T-helper 1 cell (primary cell): Measurements from ENCODE around the gene AKAP6.

Source experiments
- DNase-seq, 5 donors: peaks; one replicate each; pipeline ENCODE4 v3.0.0-alpha.2; 2012 to 2020

Gene AKAP6

DNA sequence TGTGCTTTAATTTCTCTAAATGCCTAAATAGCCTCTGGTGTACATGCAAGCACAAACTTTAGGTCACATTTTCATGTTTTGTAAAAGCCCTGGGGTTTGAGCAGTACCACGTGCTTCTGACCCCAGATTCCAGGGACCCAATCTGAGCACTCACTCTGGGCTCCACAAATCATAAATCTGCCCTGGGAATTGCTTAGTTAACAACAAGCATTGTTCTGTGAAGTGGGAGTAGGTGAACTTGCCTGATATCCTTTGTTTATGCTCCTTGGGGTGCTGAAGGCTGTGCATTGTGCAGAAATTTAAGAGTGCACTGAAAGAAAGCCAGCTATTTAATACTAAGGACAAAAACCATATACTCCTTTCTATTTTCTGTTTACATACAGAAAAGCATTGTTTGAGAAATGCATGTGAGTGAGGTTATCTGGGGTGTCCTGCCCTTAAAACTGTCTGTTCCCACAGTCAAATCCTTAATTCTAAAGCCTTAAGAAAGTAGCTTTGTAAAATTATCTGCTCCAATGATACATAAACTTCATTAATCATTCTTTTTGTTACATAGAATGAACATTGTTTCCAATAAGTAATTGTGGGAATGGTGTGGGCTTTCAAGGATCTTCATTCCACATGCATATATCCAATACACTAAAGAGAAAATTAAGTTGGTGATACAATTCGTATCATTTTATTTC lies 351.0 kb downstream of the AKAP6 start:
- DNase-seq: no peak

DNA sequence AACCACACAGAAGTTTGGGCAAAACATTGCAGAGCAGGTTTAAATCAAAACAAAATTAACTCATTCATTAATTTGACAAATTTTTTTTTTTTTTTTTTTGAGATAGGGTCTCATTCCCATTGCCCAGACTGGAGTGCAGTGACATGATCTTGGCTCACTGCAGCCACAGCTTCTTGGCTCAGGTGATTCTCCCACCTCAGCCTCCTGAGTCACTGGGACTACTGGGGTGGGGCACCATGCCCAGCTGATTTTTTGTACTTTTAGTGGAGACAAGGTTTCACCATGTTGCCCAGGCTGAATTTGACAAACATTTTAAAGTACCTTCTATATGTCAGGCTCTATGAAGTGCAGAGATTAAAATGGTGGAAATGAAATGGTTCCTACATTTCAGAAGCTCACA lies 352.5 kb downstream of the AKAP6 start:
- no peak for DNase-seq

DNA sequence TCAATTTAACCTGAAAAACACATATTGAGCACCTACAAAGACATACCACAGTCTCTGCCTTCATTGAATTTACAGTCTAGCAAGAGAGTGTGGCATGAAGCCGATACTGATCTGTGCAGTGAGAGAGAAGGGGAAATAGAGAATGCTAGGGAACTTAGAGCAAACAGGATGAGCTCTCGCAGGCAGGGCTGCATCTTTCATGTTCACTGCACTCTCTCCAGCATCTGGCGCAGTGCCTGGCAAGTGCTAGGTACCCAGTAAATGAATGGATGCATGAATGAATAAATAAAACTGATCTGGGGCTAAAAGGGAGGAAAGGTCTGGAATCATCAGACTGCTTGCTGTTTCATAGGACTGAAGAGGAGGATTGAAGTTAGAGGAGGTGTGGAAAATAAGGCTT lies 353.1 kb downstream of the AKAP6 start:
- no peak for DNase-seq

DNA sequence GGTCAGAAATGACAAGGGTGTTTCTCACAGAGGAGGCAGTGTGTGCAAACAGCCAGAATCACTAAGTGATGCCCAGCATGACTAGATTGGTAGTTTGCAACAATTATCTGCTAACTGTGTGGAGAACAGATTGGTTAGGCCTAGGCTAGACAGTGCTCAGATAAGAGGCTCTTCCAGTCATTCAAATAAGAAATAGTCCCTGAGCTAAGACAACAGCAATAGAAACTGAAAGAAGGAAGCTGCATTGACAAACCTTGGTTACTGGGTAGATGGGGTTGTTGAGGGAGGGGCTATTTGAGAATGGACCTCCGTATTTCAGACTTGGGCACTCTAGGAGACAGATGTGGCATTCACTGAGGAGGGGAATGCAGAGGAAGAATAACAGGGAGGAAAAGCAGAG lies 354.6 kb downstream of the AKAP6 start:
- no peak for DNase-seq

DNA sequence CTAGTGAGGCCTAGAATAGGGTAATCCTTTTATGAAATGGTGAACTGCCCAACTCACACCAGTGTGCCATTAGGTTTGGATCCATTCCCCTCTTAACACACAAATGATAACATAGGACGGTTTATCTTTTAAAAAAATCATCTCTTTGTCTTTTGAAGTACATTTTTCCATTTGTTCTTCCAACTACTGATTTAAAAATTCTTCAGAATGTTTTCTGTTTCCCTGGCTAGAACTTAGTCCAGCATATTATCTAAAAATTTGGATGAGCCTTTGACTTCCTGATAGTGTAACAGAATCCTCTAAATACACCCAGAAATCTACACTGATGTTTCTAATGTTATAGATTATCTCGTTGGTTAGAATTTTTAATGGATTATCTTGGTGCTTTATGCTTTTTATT lies 359.8 kb downstream of the AKAP6 start:
- no peak for DNase-seq

DNA sequence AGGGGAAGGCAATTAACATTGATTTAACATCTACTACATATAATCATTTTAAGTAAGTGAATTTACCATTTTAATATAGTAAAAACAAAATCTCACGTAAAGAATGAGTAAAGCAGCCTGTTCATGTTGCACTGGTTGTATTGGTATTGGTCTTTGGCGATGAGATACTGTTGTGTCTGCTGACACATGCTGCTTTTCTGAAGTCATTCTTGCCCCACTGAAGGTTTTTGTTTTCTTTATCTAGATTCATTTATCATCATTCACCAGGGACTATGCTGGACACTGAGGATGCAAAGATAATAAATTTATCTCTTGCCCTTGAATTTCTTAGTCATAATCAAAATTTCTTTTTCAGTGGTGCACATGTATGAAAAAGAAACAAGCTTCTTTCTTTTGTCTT lies 363.3 kb downstream of the AKAP6 start:
- no peak for DNase-seq

DNA sequence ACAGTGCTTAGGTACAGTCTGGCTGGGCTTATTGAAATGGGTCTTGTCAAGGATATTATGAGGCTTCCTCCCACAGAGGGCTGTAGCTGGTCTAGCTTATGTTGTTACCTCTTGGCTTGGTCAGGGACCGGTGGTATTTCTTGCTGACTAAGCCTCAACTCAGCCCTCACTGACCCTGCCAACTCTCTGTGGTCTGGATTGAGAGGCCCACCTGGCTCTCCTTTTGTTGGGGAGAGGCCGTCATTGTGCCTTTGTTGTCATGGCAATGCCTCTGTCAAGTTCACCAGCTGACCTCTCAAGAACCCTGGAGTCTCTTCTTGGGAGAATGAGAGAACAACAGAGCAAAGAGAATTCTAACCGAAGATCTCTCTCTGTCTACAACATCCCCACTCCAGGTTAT lies 364.0 kb downstream of the AKAP6 start:
- DNase-seq: no peak

DNA sequence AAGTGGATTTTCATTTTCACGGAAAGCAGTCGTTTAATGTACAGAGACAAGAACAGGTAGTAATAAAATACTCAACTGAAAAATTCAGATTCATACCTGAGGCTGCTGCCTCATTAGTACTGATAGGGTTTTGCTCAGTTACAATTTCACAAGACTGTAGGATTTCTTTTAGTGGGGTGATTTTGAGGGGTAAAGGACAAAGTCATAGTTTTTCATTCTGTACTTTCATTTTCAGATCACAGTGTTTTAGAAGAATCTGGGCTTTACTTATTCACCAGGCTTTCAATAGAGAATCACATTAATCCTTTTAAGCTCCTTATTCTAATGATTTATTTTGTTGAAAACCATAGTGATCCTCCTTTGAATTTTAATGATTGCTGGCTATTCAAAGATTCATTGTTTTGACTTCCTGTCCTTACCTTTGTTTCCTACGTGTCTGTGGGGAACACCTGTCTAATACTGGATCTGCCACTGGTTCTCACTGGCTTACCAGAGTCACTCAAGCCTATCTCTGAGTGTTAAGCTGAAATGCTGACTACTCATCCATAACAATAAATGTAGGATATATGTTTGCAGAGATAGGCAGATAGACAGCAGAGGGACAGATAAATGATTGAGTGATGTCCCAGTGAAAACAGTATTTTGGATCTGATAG lies 365.8 kb downstream of the AKAP6 start:
- no peak for DNase-seq

DNA sequence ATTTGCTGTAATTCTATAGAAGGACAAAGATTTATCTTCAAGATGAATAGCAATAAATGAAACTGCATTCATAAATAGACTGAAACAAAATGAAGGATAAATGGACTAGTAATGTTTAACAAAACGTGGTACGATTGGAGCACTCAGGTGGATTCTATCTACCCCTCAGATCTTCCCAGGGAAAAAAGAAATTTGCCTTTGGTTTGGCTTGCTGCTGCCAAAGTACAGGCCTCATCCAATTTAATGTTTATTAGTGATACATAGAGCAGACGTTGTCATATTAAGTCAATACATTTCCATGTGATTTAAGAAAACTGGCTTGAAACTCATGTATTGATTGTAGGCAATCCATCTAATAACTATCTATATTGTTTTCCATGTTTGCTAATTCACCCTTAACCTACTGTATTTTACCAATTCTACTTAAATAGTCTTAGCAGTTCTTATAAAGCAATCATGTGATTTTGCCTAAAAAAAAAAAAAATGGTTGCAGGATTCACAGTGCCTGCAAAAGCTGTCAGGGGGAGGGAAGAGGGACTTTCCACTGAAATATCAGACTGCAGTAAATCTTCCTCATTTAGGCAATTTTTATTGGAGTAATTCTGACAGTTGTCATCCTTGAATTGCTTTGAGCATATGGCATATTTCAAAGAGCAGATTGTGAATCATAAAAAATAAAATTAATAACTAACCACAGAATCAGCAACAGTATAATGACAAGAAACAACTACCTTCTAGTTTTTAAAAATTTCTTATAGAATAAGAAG lies 367.4 kb downstream of the AKAP6 start:
- DNase-seq: no peak

DNA sequence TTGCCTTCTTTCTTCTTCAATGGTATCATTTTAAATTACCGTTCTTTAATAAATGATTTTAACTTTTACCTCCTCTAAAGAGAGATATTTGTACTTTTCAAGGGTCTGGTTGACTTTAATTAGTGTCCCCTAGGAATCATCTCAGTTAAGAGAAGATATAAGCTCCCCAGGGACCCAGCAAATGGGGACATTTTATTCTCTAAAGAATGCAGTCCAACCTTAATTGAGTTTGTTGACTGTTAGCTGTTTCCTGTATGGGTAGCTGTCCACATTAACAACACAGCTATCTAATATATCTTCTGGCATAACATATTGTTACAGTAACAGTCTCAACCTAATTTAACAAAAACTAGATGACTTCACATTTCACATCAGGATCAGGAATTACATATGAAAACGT lies 368.0 kb downstream of the AKAP6 start:
- DNase-seq: no peak

DNA sequence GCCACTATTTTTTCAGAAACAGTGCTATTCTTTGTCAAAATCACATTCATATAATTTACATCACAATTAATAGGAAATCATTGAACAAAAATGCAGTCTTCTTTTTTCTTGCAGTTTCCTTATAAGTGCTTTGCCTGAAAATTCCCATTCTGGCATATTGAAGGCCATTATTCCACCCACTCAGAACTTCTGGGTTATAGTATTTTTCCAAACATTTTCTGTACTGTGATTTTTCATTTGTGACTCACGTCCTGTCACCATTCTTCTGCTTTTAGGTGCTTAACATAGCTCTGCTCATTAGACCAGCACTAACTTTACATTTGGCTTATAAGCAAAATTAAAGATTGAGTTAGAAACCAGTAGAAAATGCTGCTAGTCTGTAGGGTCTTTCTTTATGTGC lies 368.6 kb downstream of the AKAP6 start:
- no peak for DNase-seq

DNA sequence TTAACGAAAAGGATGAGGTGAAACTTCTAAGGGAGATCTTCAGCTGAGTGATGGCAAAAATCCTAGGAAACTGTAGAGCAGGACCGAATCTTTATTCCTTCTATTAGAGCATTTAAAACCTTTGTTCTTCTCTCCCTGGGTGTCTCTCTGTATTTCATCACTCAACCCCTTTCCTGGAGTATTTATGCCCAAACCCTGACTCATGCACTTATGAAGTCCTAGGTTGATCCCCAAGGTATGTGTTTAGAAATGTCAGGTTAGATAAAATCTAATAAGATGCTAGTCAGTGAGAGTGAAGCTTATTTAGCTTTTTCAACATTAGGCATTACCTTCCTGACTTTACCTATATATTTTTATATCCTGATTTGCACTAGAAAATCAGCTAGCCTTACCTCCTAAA lies 369.7 kb downstream of the AKAP6 start:
- DNase-seq: no peak

DNA sequence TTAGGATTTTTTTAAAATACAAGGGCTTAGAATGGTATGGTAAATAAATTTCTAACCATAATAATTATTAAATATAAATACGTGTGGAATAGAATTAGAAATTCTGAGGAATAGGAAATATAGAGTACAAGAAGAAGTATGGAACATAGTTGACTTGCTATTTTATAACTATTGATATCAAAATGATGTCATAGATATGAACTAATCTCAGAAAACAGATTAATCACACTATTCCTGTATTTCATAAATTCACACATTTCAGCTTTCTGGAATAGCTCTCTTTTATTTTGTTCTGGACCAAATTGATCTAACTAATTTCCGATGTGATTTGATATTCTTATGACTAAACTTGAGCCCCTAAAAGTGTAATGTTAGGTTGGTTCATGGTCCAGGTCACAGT lies 372.4 kb downstream of the AKAP6 start:
- DNase-seq: no peak

DNA sequence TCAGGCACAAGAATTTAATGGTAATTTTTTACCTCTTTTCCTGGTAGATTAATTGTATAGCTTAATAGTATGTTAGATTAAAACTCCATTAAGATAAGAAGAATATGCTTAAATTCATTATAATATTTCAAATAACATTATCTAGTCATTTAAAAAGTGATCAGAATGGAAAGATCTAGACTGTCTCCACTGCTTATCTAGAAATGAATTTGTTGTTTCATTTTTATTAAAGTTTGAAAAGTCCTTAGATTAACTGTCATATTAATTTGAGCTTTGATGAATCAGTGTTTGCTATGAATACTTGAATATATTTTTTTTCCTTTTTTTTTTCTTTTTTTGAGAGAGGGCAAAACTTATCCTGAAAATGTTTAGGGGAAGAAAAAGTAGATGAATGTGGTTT lies 373.0 kb downstream of the AKAP6 start:
- no peak for DNase-seq

DNA sequence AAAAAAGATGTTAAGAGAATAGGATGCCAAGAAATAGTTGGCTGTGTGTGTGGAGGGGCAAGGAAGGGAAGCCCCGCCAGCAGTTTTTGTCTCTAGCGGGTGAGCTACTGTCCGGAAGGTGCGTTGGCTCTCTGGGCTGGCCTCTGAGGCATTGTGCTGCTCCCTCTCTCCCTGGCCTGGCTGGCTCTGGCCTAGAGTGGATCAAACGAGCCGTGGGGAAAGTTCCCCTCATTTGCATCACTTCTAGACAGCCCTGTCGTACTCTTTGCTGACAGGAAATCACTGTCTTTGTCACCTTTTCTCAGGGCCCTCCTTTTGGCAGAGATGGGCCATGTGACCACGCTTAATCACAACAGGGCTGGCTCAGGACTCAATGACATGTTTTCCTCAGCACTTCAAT lies 373.5 kb downstream of the AKAP6 start:
- DNase-seq: peak in 1 of 5 donors; percentile 5

DNA sequence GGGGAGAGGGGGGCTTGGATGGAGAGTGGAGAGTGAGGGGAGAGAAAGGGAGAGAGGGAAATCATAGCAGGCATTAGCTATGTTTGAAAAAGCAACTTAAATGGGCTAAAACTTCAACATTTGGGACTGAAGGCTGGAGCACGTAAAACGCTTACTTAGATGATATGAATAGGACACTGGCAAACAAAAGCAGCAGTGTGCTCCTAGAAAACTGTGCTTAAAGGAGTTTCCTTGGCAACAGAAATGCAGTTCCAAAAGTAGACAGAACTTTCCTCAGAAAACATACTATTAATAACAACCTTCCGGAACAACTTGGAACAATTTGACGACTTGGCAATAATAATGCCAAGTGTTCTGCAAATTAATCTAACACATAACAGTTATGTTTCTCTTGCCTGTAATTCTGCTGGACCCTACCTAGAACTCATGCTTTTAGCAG lies 374.1 kb downstream of the AKAP6 start:
- no peak for DNase-seq

DNA sequence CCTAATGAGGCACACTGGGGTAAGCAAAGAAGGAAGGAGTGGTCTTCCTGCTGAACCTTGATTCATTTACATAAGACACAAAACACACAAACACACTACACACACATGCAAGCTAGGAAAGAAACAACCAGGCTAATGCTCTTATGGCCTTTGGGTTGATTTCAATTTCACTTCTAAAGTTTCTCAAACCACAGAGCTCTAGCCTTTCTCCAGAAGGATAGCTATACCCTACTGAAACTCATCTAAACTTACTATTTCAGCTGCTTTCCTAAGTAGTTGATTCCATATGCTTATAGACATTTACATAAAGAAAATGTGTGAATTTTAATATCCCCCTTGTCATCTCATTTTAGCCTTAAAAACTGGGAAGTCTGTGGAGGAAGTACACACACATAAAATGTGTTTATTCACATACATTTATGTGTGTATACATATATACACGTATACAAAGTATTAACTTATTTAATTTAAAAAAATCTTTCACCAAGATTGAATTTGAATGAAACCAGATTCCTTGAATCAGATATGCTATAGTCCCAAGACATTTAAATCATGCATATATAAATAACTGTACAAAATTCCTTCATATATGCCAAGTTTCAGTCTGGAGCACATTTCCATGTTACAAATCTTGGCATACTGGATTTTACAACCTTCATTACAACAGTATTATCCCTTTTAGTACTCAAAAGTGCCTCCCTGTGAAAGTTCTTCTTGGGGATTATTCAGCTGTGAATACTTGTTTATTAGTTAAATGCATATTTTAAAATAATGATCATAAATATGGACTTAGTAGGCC lies 377.8 kb downstream of the AKAP6 start:
- no peak for DNase-seq

DNA sequence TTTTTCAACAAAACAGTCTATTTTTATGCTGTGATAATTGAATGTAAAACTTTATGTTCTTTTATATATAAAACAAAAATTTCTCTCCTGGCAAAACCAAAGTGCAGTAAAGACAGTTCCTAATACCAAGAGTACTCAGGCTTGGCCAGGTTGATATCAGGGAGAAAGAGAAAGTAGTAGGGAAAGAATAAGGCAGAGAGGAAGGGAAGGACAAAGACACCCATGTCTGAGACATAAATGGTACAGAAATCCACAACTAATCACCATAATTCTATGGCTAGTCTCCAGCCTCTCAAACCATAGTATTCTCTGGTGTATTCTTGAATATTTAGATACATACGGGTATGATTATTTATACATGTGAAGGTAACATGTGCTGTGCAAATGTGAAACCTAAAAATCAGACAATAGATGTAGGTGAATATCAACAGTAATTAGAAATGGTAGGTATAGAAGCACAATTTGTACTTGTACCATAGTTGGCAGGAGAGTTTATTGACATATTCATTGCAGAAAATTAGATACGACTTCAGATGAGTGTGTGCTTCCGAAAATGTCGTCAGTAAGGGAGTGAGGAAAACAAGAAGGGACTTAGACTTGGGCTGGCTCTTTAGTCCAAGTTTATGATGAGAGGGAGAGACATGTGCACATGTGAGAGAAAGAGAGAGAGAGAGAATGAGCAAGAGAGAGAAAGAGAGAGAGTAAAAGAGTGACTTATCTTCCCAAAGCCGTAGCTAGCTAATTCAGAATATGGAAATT lies 378.8 kb downstream of the AKAP6 start:
- DNase-seq: no peak

DNA sequence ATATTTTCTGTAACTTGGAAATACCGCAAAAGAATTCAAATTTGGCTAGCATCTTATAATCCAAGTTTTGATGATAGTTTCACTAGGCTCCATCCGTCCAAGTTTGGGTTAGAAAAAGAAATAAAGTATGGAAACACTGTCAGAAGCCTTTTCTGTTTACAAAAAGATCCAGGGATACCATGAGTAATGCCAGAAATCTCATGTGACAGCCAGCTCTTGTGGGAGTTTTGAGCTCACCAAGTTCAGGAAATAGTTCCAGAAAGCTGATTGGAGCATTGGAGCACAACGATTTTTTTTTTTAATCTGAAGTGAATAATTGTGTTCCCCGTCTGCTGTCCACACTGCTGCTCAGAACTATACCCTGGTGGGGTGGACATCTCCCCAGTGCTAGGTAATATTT lies 379.9 kb downstream of the AKAP6 start:
- no peak for DNase-seq

DNA sequence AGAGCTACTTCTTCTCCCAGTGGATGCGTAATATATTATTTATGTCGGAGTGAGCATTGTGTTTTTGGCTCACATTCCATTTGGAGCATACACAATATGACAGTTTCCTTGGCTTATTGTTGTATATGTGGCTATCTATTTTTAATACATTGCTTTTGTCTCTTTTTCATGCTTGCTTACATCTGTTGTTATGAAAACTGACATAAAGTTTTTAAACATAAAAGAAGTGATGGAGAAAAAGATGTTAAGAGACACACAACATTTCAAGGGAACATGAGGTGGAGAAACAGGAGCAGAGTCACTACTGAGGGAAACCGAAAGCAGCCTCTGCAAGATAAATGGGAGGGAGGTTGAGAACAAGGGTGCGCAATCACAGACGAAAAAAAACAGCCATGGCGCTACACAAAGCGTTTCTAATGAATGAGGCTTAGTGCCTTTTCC lies 381.2 kb downstream of the AKAP6 start:
- no peak for DNase-seq

DNA sequence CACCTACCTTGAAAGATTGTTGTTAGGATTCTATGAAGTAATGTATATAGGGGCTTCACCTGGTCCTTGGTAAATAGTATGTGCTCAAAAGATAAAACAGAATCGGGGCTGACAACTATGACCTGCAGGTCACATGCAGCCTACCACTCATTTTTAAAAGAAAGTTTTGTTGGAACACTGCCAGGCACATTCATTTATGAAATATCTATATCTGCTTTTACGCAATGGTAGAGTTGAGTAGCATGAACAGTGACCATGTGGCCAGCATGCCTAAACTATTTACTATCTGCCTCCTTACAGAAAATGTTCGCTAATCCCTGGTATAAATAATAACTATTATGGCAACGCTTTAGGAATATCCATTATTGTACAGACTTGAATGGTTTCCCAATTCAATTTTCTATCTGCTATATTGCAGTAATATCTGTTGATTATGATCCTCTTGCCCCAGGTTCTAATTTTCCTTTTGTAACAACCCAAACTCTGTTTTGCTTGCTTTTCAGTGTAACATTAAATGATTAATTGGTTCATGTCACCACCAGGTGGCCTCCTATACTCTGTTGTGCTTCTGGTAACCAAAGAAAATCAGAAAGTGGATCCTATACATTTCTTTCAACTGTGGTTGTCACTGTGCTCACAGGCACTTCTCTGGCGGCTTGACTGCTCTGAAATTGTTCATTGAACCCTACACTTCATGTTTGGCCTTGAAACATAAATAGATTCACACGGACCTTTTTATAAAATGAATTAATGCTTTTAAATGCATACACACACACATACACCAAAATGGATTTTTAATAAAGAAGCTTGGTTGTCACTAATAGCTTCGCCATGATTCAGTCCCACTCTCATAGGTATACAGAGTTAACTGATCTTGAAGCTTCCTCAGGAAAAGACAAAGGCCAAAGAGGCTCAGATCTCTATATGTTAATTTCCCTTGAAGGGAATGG lies 381.9 kb downstream of the AKAP6 start:
- peak in 1 of 5 donors; percentile 2 for DNase-seq
